OCI-LY7 (cell line): ENCODE measurements around the gene WDR48. TPM values are rescaled to one million over a fixed set of nuclear protein-coding genes. Genes with fewer than 3 reads are reported as not detected.

ENCODE experiments used
- BruUV-seq: library from RNA; stranded (reverse); fragments of 400-500 nt; replicated peaks from 2 replicates; lab custom pipeline; 2021; lab: Mats Ljungman, UMichigan
- CTCF ChIA-PET: fragments of 300-600 bp; sonication (Branson Sonifier 250); formaldehyde crosslinking; loops from one replicate; lab custom pipeline; 2022; ENCODE audit warnings: antibody characterized with exemption; ENCODE audit not compliant: unreplicated experiment; lab: Charles Lee
- POLR2A ChIA-PET: fragments of 300-600 bp; sonication (Branson Sonifier 250); formaldehyde crosslinking; loops from one replicate; lab custom pipeline; 2022; ENCODE audit warnings: antibody characterized with exemption; lab: Charles Lee
- DNase-seq: peaks from one replicate; pipeline ENCODE4 v3.0.0-alpha.2; 2015; ENCODE audit warnings: low spot score
- H2AFZ ChIP-seq: fragments of 200-600 bp; sonication (generic), shearing (Covaris generic); 2 replicates; pipeline ENCODE4 v1.6.1; 2014; ENCODE audit warnings: mild to moderate bottlenecking, antibody characterized with exemption, low read length, moderate library complexity
- H3K27ac ChIP-seq: fragments of 200-600 bp; sonication (generic); 2 replicates; pipeline ENCODE4 v1.5.1; 2014; ENCODE audit warnings: mixed run types, low read depth, mild to moderate bottlenecking, moderate library complexity, low read length, inconsistent platforms; ENCODE audit not compliant: poor library complexity, severe bottlenecking
- H3K36me3 ChIP-seq: fragments of 200-600 bp; sonication (generic); 2 replicates; pipeline ENCODE4 v1.6.1; 2014; ENCODE audit warnings: mild to moderate bottlenecking, antibody characterized with exemption, low read length, moderate library complexity, mixed read lengths; ENCODE audit not compliant: insufficient read depth
- H3K4me1 ChIP-seq: fragments of 200-600 bp; sonication (generic); 2 replicates; pipeline ENCODE4 v1.5.1; 2014; ENCODE audit warnings: mild to moderate bottlenecking, low read length; ENCODE audit not compliant: insufficient read depth, poor library complexity, severe bottlenecking
- H3K4me2 ChIP-seq: fragments of 200-600 bp; sonication (generic); 2 replicates; pipeline ENCODE4 v1.6.1; 2014; ENCODE audit warnings: mild to moderate bottlenecking, low read length
- H3K4me3 ChIP-seq: fragments of 200-600 bp; sonication (generic); 2 replicates; pipeline ENCODE4 v1.5.1; 2014; ENCODE audit warnings: mild to moderate bottlenecking, low read depth, low read length; ENCODE audit not compliant: poor library complexity, severe bottlenecking
- H3K79me2 ChIP-seq: fragments of 200-600 bp; sonication (generic); 2 replicates; pipeline ENCODE4 v1.6.1; 2016; ENCODE audit warnings: low read depth, mild to moderate bottlenecking, low read length, moderate library complexity, mixed read lengths; ENCODE audit not compliant: insufficient read depth
- H3K9me2 ChIP-seq: fragments of 200-600 bp; sonication (generic); 2 replicates; pipeline ENCODE4 v1.6.1; 2016; ENCODE audit warnings: mild to moderate bottlenecking, low read length, mixed read lengths; ENCODE audit not compliant: insufficient read depth
- H3K9me3 ChIP-seq: fragments of 200-600 bp; sonication (generic); 2 replicates; pipeline ENCODE4 v1.6.1; 2014; ENCODE audit warnings: mild to moderate bottlenecking, mixed run types, low read length, mixed read lengths
- H4K20me1 ChIP-seq: fragments of 200-600 bp; sonication (generic); 2 replicates; pipeline ENCODE4 v1.6.1; 2014; ENCODE audit warnings: mild to moderate bottlenecking, antibody characterized with exemption, low read length, moderate library complexity, mixed read lengths; ENCODE audit not compliant: insufficient read depth
- CTCF ChIP-seq: fragments of 200-600 bp; sonication (generic); conservative IDR thresholded peaks from 2 replicates; pipeline ENCODE4 v1.5.1; 2014; ENCODE audit warnings: mild to moderate bottlenecking, antibody characterized with exemption, low read length, moderate library complexity, mixed read lengths
- EZH2phosphoT487 ChIP-seq: fragments of 200-600 bp; sonication (generic); IDR thresholded peaks from 2 replicates; pipeline ENCODE4 v1.6.1; 2018; ENCODE audit warnings: low read depth, borderline replicate concordance, mild to moderate bottlenecking, mixed run types, antibody characterized with exemption, low read length, moderate library complexity, mixed read lengths
- intact Hi-C: fragments of 100-400 bp; cut with micrococcal nuclease; formaldehyde crosslinking; loops from one replicate; pipeline ENCODE4 v1.10.0; 2022; ENCODE audit not compliant: unreplicated experiment
- total RNA-seq, 2 experiments: library from RNA; depleted of rRNA in 1 of 2; stranded (reverse); fragments of >200 nt in 1 of 2; shearing (Covaris generic) in 1 of 2; gene quantifications; 2 replicates each; pipeline ENCODE4 v1.2.3, GENCODE V29; 2014 to 2022

The WDR48 gene
- total RNA-seq, 2 experiments from 2014 or later, result 12.3 to 38.4 TPM

- BruUV-seq, result no TSS peak
- POLR2A ChIA-PET, result interaction anchor here (0.7 to 1.2 kb wide), 4 partner anchors 16 to 382 kb away, joined by 3 to 5 read pairs (median 4); no protein-coding TSS in a partner anchor
- Histone ChIP-seq H3K4me1 (peaks cover 16% of the 10 kb centered on the region), H4K20me1 (no peaks in the 10 kb centered on the region), H3K9me2 (no peaks in the 10 kb centered on the region), H3K36me3 (peaks cover 42% of the 10 kb centered on the region), H3K27ac (peak overlapping the region; percentile 31), H3K9me3 (peaks cover 5% of the 10 kb centered on the region; the same call in 1 of the 2 replicates), H2AFZ (no peak overlapping the region), H3K4me3 (no peak overlapping the region), H3K79me2 (peaks cover 20% of the 10 kb centered on the region; the same call in 1 of the 2 replicates), H3K4me2 (peak overlapping the region; percentile 42)
- CTCF ChIA-PET, result interaction anchor here (0.6 kb wide), 1 partner anchor 75 kb away, joined by 3 read pairs; no protein-coding TSS in a partner anchor
- intact Hi-C loops, result no loop called here
- TF ChIP-seq EZH2phosphoT487 (no peak), CTCF (peak; percentile 79)
- peak; percentile 81 for DNase-seq
Observed at GRCh38 chr3:39065197-39065596, 13.4 kb downstream of the WDR48 start.

GRCh38 chr3:39067286-39067685 is 15.5 kb downstream of the WDR48 start:
- intact Hi-C loops, result no loop called here
- Histone ChIP-seq H4K20me1 (no peaks in the 10 kb centered on the region), H3K27ac (no peak overlapping the region), H3K4me1 (peaks cover 16% of the 10 kb centered on the region), H3K4me2 (no peak overlapping the region), H3K9me2 (no peaks in the 10 kb centered on the region), H2AFZ (no peak overlapping the region), H3K79me2 (peaks cover 13% of the 10 kb centered on the region; the same call in 1 of the 2 replicates), H3K4me3 (no peak overlapping the region), H3K36me3 (peaks cover 56% of the 10 kb centered on the region), H3K9me3 (no peaks in the 10 kb centered on the region)
- no peak for DNase-seq
- no TSS peak for BruUV-seq
- ChIA-PET POLR2A (interaction anchor here (0.6 kb wide), 1 partner anchor 8 kb away, joined by 3 read pairs; no protein-coding TSS in a partner anchor), CTCF (interaction anchor here (1.0 to 1.5 kb wide), 2 partner anchors 19 to 67 kb away, joined by 3 to 4 read pairs; no protein-coding TSS in a partner anchor)
- TF ChIP-seq EZH2phosphoT487 (no peak), CTCF (no peak)

GRCh38 chr3:39068556-39068955 is 16.7 kb downstream of the WDR48 start:
- POLR2A ChIA-PET, result interaction anchor here (1.0 to 2.7 kb wide), 4 partner anchors 10 to 18 kb away, joined by 3 to 17 read pairs (median 4); no protein-coding TSS in a partner anchor

More at GRCh38 chr3:39068556-39068955, 16.7 kb downstream of the WDR48 start:
- Histone ChIP-seq H3K9me2 (no peaks in the 10 kb centered on the region), H3K27ac (no peak overlapping the region), H3K9me3 (no peaks in the 10 kb centered on the region), H3K4me2 (no peak overlapping the region), H3K36me3 (peaks cover 66% of the 10 kb centered on the region), H3K4me1 (peaks cover 16% of the 10 kb centered on the region), H2AFZ (no peak overlapping the region), H3K79me2 (0 out of 2 replicates have a peak, but pooled peaks cover 10% of the 10 kb centered on the region), H3K4me3 (no peak overlapping the region), H4K20me1 (no peaks in the 10 kb centered on the region)
- intact Hi-C loops, result no loop called here
- BruUV-seq, result no TSS peak
- TF ChIP-seq EZH2phosphoT487, result no peak
- no peak for TF ChIP-seq CTCF
- CTCF ChIA-PET, result interaction anchor here (1.5 kb wide), 1 partner anchor 18 kb away, joined by 4 read pairs; no protein-coding TSS in a partner anchor
- no peak for DNase-seq
